Caco-2 (cell line): ENCODE results near the gene ADH1B. TPM values are rescaled to one million over a fixed set of nuclear protein-coding genes. Genes with fewer than 3 reads are reported as not detected.

Experiments
- BruUV-seq: library from RNA; stranded (reverse); fragments of 400-500 nt; replicated peaks from 2 replicates; lab custom pipeline; 2021; lab: Mats Ljungman, UMichigan
- CTCF ChIA-PET: fragments of 300-600 bp; sonication (Branson Sonifier 250); formaldehyde crosslinking; loops from one replicate; lab custom pipeline; 2022; ENCODE audit warnings: antibody characterized with exemption; lab: Charles Lee
- POLR2A ChIA-PET: fragments of 300-600 bp; sonication (Branson Sonifier 250); formaldehyde crosslinking; loops from one replicate; lab custom pipeline; 2022; ENCODE audit warnings: antibody characterized with exemption; lab: Charles Lee
- DNase-seq, 2 experiments: peaks; one replicate each; pipeline versions ENCODE4 v3.0.0 to v3.0.0-alpha.2; 2020 to 2022
- H3K27me3 ChIP-seq: replicated peaks from 2 replicates; pipeline ENCODE4 v1.6.0; 2011; ENCODE audit warnings: low read length; ENCODE audit not compliant: control insufficient read depth, insufficient read depth
- H3K36me3 ChIP-seq: 2 replicates; pipeline ENCODE4 v1.5.1; 2011; ENCODE audit warnings: low read length; ENCODE audit not compliant: control insufficient read depth, insufficient read depth
- H3K4me1 ChIP-seq: fragments of 250-450 bp; sonication (Bioruptor Pico); 2 replicates; pipeline ENCODE4 v1.5.1; 2020; ENCODE audit warnings: mild to moderate bottlenecking
- H3K4me3 ChIP-seq: 2 replicates; pipeline ENCODE4 v1.5.1; 2011; ENCODE audit warnings: low read depth, mild to moderate bottlenecking, control low read depth, low read length
- H3K9me3 ChIP-seq: fragments of 250-450 bp; sonication (Bioruptor Pico); 2 replicates; pipeline ENCODE4 v1.5.1; 2020; ENCODE audit warnings: mild to moderate bottlenecking, moderate library complexity
- H3K27ac Mint-ChIP-seq: one replicate; pipeline ENCODE4 v1.8.0; 2022; ENCODE audit warnings: mixed read lengths; ENCODE audit not compliant: unreplicated experiment
- H3K27me3 Mint-ChIP-seq: one replicate; pipeline ENCODE4 v1.8.0; 2022; ENCODE audit warnings: mixed read lengths; ENCODE audit not compliant: insufficient read depth, unreplicated experiment
- H3K36me3 Mint-ChIP-seq: one replicate; pipeline ENCODE4 v1.8.0; 2022; ENCODE audit warnings: mild to moderate bottlenecking, mixed read lengths; ENCODE audit not compliant: insufficient read depth, unreplicated experiment
- H3K4me1 Mint-ChIP-seq: one replicate; pipeline ENCODE4 v1.8.0; 2022; ENCODE audit warnings: low read depth, mixed read lengths; ENCODE audit not compliant: unreplicated experiment
- H3K4me3 Mint-ChIP-seq: one replicate; pipeline ENCODE4 v1.8.0; 2022; ENCODE audit warnings: mild to moderate bottlenecking, moderate library complexity, mixed read lengths; ENCODE audit not compliant: unreplicated experiment
- H3K9me3 Mint-ChIP-seq: one replicate; pipeline ENCODE4 v1.8.0; 2022; ENCODE audit warnings: mixed read lengths; ENCODE audit not compliant: unreplicated experiment
- CTCF ChIP-seq, 2 experiments: fragments of 200-600 bp in 1 of 2; IDR thresholded peaks; 1 replicate in 1 of 2; 2 replicates in 1 of 2; pipeline versions ENCODE4 v1.5.1 to v1.8.0; 2011 to 2022; ENCODE audit warnings: antibody characterized with exemption in 1 of 2, control low read depth in 1 of 2, inconsistent platforms in 1 of 2, low read depth in 1 of 2, low read length in 1 of 2, mild to moderate bottlenecking in 1 of 2, moderate library complexity in 1 of 2; ENCODE audit not compliant: insufficient read depth in 1 of 2, severe bottlenecking in 1 of 2, unreplicated experiment in 1 of 2
- intact Hi-C: fragments of 100-400 bp; cut with micrococcal nuclease; formaldehyde crosslinking; loops from one replicate; pipeline ENCODE4 v1.10.0; 2022; ENCODE audit not compliant: unreplicated experiment
- total RNA-seq: library from RNA; stranded (reverse); gene quantifications from 2 replicates; pipeline ENCODE4 v1.2.3, GENCODE V29; 2022

The ADH1B gene
- total RNA-seq, 1 experiment from 2014 or later = not detected

GRCh38 chr4:99341426-99341825 is 20.2 kb upstream of the ADH1B start:
- CTCF ChIA-PET = no interaction called here
- no peak for TF ChIP-seq CTCF (IDR thresholded peaks at IDR 0.05; ENCODE audit: insufficient read depth in 1 of 2, low read depth in 1 of 2, low read length in 1 of 2, severe bottlenecking in 1 of 2, unreplicated experiment in 1 of 2)
- Mint-ChIP-seq H3K36me3 (no peaks in the 10 kb centered on the region), H3K4me3 (no peak overlapping the region), H3K27ac (no peak overlapping the region), H3K4me1 (no peaks in the 10 kb centered on the region), H3K9me3 (no peaks in the 10 kb centered on the region), H3K27me3 (no peaks in the 10 kb centered on the region)
- H3K4me3 ChIP-seq = no peak overlapping the region
- POLR2A ChIA-PET = no interaction called here
- H3K9me3 ChIP-seq = no peaks in the 10 kb centered on the region
- H3K36me3 ChIP-seq = no peaks in the 10 kb centered on the region
- BruUV-seq = no TSS peak
- H3K27me3 ChIP-seq = no peaks in the 10 kb centered on the region
- intact Hi-C loops = no loop called here
- no peaks in the 10 kb centered on the region for H3K4me1 ChIP-seq
- DNase-seq = no peak

GRCh38 chr4:99339172-99339571 is 18.0 kb upstream of the ADH1B start:
- Histone ChIP-seq H3K27me3 (no peaks in the 10 kb centered on the region), H3K4me1 (no peaks in the 10 kb centered on the region), H3K4me3 (no peak overlapping the region), H3K9me3 (no peaks in the 10 kb centered on the region), H3K36me3 (no peaks in the 10 kb centered on the region)
- Mint-ChIP-seq H3K4me3 (no peak overlapping the region), H3K27ac (no peak overlapping the region), H3K27me3 (no peaks in the 10 kb centered on the region), H3K36me3 (no peaks in the 10 kb centered on the region), H3K4me1 (no peaks in the 10 kb centered on the region), H3K9me3 (no peaks in the 10 kb centered on the region)
- ChIA-PET POLR2A (no interaction called here), CTCF (no interaction called here)
- intact Hi-C loops = no loop called here
- DNase-seq = no peak
- BruUV-seq = no TSS peak
- TF ChIP-seq CTCF (IDR thresholded peaks at IDR 0.05; ENCODE audit: insufficient read depth in 1 of 2, low read depth in 1 of 2, low read length in 1 of 2, severe bottlenecking in 1 of 2, unreplicated experiment in 1 of 2) = no peak

GRCh38 chr4:99336553-99336952 is 15.4 kb upstream of the ADH1B start:
- intact Hi-C loops = no loop called here
- TF ChIP-seq CTCF (IDR thresholded peaks at IDR 0.05; ENCODE audit: insufficient read depth in 1 of 2, low read depth in 1 of 2, low read length in 1 of 2, severe bottlenecking in 1 of 2, unreplicated experiment in 1 of 2) = no peak
- 0 out of 2 replicates have a peak, but pooled peaks cover 5% of the 10 kb centered on the region for H3K4me1 ChIP-seq
- no TSS peak for BruUV-seq
- no peak for DNase-seq
- no peak overlapping the region for H3K4me3 ChIP-seq
- H3K27me3 ChIP-seq = no peaks in the 10 kb centered on the region
- no peaks in the 10 kb centered on the region for H3K9me3 ChIP-seq
- no peak overlapping the region for H3K27ac Mint-ChIP-seq
- no peaks in the 10 kb centered on the region for H3K27me3 Mint-ChIP-seq
- CTCF ChIA-PET = no interaction called here
- no peaks in the 10 kb centered on the region for H3K36me3 Mint-ChIP-seq
- H3K36me3 ChIP-seq = no peaks in the 10 kb centered on the region
- no peak overlapping the region for H3K4me3 Mint-ChIP-seq
- no peaks in the 10 kb centered on the region for H3K4me1 Mint-ChIP-seq
- POLR2A ChIA-PET = no interaction called here
- H3K9me3 Mint-ChIP-seq = peaks cover 13% of the 10 kb centered on the region
